Esophagus muscularis mucosa (tissue), 4 donors: ENCODE results near the gene LMBR1L. TPM values are rescaled to one million over a fixed set of nuclear protein-coding genes. Genes with fewer than 3 reads are reported as not detected.

Experiments
- DNase-seq: peaks from one replicate; pipeline ENCODE4 v3.0.0-alpha.2; 2017; ENCODE audit errors: extremely low spot score
- H3K27ac ChIP-seq, 4 donors: fragments of 200-600 bp; sonication (generic); replicated peaks in 1 of 4; 1 replicate in 3 of 4; 2 replicates in 1 of 4; pipeline ENCODE4 v1.5.1; 2016 to 2019; ENCODE audit warnings: mild to moderate bottlenecking in 1 of 4
- H3K27me3 ChIP-seq, 4 donors: fragments of 200-600 bp; sonication (generic); one replicate each; pipeline versions ENCODE4 v1.5.1 to v1.6.0; 2016 to 2019
- H3K36me3 ChIP-seq, 4 donors: fragments of 200-600 bp; sonication (generic); one replicate each; pipeline ENCODE4 v1.5.1; 2016 to 2019
- H3K4me1 ChIP-seq, 4 donors: fragments of 200-600 bp; sonication (generic); one replicate each; pipeline ENCODE4 v1.5.1; 2016 to 2019
- H3K4me3 ChIP-seq, 4 donors: fragments of 200-600 bp; sonication (generic); 1 replicate in 2 of 4; 2 replicates in 2 of 4; pipeline ENCODE4 v1.5.1; 2016 to 2019; ENCODE audit warnings: mild to moderate bottlenecking in 4 of 4, moderate library complexity in 1 of 4
- H3K9me3 ChIP-seq, 4 donors: fragments of 200-600 bp; sonication (generic); 1 replicate in 3 of 4; 2 replicates in 1 of 4; pipeline ENCODE4 v1.5.1; 2016 to 2019
- CTCF ChIP-seq, 3 experiments: fragments of 200-600 bp in 2 of 3; fragments of 450-650 bp in 1 of 3; sonication (generic) in 2 of 3; IDR thresholded peaks; one replicate each; pipeline ENCODE4 v1.5.1; 2017 to 2019; ENCODE audit warnings: antibody characterized with exemption in 3 of 3, mild to moderate bottlenecking in 2 of 3, moderate library complexity in 1 of 3
- EP300 ChIP-seq: sonication (generic); formaldehyde crosslinking; IDR thresholded peaks from one replicate; pipeline ENCODE4 v1.6.1; 2017; ENCODE audit warnings: antibody characterized with exemption
- POLR2A ChIP-seq: fragments of 450-650 bp; IDR thresholded peaks from one replicate; pipeline ENCODE4 v1.6.1; 2017; ENCODE audit warnings: antibody characterized with exemption, moderate library complexity, mild to moderate bottlenecking, low read depth
- POLR2AphosphoS5 ChIP-seq, 2 donors: sonication (generic); formaldehyde crosslinking; IDR thresholded peaks; one replicate each; pipeline ENCODE4 v1.6.1; 2017; ENCODE audit warnings: antibody characterized with exemption in 2 of 2
- WGBS: methylation state at CpG from one replicate; pipeline ENCODE4 v1.1.5; 2018; 5-methylcytosine and 5-hydroxymethylcytosine counted together
- intact Hi-C: fragments of 100-400 bp; cut with DNase I; formaldehyde crosslinking; loops from one replicate; pipeline ENCODE4 v1.15.1; 2023
- total RNA-seq, 4 donors: library from RNA; depleted of rRNA; stranded (reverse); fragments of >200 nt; gene quantifications; one replicate each; pipeline versions ENCODE4 v1.1.0 to v1.2.1, GENCODE V29; 2016

Gene LMBR1L
- total RNA-seq, 4 donors from 2014 or later, result 24.7 to 54.0 (median 34.3) TPM

DNA sequence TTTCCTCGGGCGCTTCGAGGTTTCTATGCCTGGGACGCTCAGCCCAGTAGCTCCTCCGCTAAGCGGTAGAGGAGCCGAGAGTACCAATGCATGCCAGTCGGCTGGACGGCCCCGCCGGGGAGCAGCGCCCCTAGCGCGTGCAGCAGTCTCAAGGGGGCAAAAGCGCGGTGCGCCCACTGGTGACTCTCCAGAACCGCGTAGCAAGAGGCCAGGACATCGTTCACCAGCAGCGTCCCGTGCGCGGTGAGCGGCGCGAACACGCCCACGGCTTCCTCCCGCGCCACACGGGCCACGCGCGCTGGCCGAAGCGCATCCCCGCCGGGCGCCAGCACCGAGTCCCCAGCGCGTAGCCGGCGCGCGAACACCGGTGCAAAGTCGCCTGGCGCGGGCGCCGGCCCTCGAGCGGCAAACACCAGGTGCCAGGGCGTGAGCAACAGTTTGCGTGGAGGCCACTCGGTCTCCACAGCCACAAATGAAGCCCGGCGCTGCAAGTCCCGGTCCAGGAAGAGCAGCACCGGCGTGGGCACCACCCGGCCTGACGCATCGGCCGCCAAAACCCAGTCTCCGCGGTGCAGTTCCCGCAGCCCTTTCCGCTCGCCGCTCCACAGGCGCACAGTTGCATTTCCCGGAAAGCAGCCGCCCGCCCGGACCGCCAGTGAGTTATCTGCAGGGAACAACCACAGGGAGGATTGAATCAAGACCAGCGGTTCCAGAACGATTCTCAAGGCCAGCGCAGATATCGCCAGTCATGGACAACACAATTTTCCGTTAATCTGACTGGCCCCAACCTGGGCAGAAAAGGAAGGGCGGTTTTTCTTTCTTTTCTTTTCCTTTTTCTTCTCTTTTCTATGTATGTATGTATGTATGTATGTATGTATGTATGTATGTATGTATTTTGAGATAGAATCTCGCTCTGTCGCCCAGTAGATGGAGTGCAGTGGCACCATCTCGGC is 20.6 kb downstream of the LMBR1L start:
- intact Hi-C loops, result loop anchor here (5.0 kb wide), 1 partner anchor 32 kb away; no protein-coding TSS in a partner anchor
- H3K27me3 ChIP-seq, result peaks cover 0 to 65% (median 51%) of the 10 kb centered on the region in 4 donors
- peaks cover 58 to 79% (median 75%) of the 10 kb centered on the region in 4 donors for H3K4me1 ChIP-seq
- no peaks in the 10 kb centered on the region for H3K36me3 ChIP-seq
- 11% methylated on average over 36 of the region's 88 CpGs for whole genome bisulfite sequencing
- H3K27ac ChIP-seq, result peak overlapping the region in 2 of 4 donors; percentile 15 to 62
- DNase-seq, result no peak
- peak overlapping the region; percentile 41 to 54 (median 46) for H3K4me3 ChIP-seq
- TF ChIP-seq EP300, result no peak
- TF ChIP-seq POLR2A, result no peak
- no peak for TF ChIP-seq POLR2AphosphoS5 (IDR thresholded peaks at IDR 0.05)
- TF ChIP-seq CTCF (IDR thresholded peaks at IDR 0.05), result no peak
- no peaks in the 10 kb centered on the region for H3K9me3 ChIP-seq

- TF ChIP-seq EP300 (no peak), CTCF (IDR thresholded peaks at IDR 0.05) (no peak), POLR2A (no peak), POLR2AphosphoS5 (IDR thresholded peaks at IDR 0.05) (no peak)
- H3K4me3 ChIP-seq, result no peak overlapping the region
- no peaks in the 10 kb centered on the region for H3K36me3 ChIP-seq
- no peaks in the 10 kb centered on the region for H3K9me3 ChIP-seq
- intact Hi-C loops, result loop anchor here (5.0 kb wide), 1 partner anchor 33 kb away; no protein-coding TSS in a partner anchor
- no peak overlapping the region for H3K27ac ChIP-seq
- WGBS, result 67% methylated on average over 6 of the region's 6 CpGs
- no peak for DNase-seq
- peaks cover 0 to 56% (median 43%) of the 10 kb centered on the region in 4 donors for H3K27me3 ChIP-seq
- H3K4me1 ChIP-seq, result peaks cover 46 to 67% (median 63%) of the 10 kb centered on the region in 4 donors
Observed at GRCh38 chr12:49088932-49089330, 21.7 kb downstream of the LMBR1L start.

DNA sequence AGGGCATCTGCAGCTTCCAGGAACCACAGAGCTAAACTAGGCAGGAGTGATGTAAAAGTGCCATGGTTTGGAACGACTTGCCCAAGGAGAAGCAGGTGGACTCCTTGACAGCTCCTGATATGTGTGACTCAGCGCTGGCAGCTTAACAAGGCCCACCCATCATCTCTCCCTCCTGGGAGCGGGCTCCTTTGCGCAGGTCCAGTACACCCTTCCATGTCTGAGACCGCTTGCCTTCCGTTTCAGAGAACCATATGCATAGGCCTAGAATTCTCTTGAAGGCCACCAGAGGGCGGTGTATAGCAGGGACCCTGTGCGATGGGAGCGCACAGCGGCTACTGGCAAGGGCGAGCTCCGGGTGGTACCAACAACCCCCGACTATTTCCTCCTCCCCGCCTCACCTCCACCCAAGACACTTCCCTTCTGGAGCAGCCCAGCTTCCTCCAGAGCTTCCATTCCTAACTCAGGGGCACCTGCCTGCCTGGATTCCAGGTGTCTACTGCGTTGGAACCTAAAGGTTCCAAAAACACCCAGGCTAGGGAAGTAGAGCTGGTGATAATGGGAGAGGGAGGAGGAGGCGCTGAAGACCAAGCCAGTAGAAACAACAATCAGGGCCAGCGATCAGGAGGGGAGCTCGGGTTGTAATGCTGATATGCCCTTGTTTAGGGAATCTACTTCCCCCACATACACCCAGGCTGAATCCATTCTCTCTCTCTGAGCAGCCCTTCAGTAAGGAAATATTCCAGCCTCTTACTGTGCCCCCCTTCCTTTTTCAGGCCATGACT is 22.3 kb downstream of the LMBR1L start:
- H3K27ac ChIP-seq, result no peak overlapping the region
- peaks cover 42 to 62% (median 57%) of the 10 kb centered on the region in 4 donors for H3K4me1 ChIP-seq

More for the DNA sequence above, 22.3 kb downstream of the LMBR1L start:
- Histone ChIP-seq H3K27me3 (peaks cover 0 to 50% (median 37%) of the 10 kb centered on the region in 4 donors), H3K9me3 (no peaks in the 10 kb centered on the region), H3K36me3 (no peaks in the 10 kb centered on the region), H3K4me3 (peak overlapping the region; percentile 20 to 34 (median 20))
- TF ChIP-seq CTCF (IDR thresholded peaks at IDR 0.05) (peak; percentile 85 to 98 (median 88)), EP300 (no peak), POLR2A (no peak), POLR2AphosphoS5 (IDR thresholded peaks at IDR 0.05) (peak; percentile 5 to 75)
- 5% methylated on average over 10 of the region's 18 CpGs for WGBS
- intact Hi-C loops, result loop anchor here (5.0 kb wide), 1 partner anchor 34 kb away; no protein-coding TSS in a partner anchor
- DNase-seq, result no peak
